Measurements from ENCODE around the gene COPZ2.

DNA sequence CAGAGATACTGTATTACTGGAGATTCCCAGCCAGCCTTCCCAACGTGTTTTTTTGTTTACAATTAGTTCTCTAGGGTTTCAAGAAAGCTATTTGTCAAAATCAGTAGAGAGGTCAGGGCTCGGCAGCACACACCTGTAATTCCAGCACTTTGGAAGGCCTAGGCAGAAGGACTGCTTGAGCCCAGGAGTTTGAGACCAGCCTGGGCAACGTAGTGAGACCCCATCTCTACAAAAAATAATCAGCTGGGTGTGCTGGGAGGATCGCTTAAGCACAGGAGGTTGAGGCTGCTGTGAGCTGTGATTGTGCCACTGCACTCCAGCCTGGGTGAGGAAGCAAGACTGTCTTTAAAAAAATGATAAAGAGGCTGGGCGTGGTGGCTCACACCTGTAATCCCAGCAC lies 44.3 kb upstream of the COPZ2 start:
- TF ChIP-seq, protein P1, sequence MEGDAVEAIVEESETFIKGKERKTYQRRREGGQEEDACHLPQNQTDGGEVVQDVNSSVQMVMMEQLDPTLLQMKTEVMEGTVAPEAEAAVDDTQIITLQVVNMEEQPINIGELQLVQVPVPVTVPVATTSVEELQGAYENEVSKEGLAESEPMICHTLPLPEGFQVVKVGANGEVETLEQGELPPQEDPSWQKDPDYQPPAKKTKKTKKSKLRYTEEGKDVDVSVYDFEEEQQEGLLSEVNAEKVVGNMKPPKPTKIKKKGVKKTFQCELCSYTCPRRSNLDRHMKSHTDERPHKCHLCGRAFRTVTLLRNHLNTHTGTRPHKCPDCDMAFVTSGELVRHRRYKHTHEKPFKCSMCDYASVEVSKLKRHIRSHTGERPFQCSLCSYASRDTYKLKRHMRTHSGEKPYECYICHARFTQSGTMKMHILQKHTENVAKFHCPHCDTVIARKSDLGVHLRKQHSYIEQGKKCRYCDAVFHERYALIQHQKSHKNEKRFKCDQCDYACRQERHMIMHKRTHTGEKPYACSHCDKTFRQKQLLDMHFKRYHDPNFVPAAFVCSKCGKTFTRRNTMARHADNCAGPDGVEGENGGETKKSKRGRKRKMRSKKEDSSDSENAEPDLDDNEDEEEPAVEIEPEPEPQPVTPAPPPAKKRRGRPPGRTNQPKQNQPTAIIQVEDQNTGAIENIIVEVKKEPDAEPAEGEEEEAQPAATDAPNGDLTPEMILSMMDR (conservative IDR thresholded peaks at IDR 0.05; ENCODE audit: low read length), result no peak
- TF ChIP-seq EZH2phosphoT487 (IDR thresholded peaks at IDR 0.05; ENCODE audit: borderline replicate concordance), result no peak

All from Loucy (cell line).